ENCODE results near the gene SPTB.

SPTB gene

DNA sequence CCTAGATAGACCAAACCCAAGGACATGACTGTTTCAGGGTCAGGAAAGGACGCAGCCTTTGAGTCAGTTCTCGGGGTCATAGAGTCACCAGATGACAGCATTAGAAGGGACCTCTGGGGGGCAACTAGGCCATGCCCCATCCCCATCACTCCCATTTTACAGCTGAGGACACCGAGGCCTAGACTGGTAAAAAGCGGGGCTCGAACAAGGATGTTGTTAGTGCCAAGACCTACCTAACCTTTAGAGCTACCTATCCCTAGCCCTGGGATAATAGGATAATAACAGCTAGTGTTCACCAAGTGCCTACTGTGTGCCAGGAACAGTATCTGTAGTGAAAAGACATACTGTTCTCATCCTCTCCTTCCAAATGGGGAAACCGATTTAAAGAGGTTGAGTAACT lies 126.8 kb downstream of the SPTB start:
- DNase-seq (ENCODE audit: insufficient read length, low spot score) (no peak), FAIRE-seq (no peak)
- no peak for TF ChIP-seq POLR2A (IDR thresholded peaks at IDR 0.05; ENCODE audit: low read depth, low read length)

DNA sequence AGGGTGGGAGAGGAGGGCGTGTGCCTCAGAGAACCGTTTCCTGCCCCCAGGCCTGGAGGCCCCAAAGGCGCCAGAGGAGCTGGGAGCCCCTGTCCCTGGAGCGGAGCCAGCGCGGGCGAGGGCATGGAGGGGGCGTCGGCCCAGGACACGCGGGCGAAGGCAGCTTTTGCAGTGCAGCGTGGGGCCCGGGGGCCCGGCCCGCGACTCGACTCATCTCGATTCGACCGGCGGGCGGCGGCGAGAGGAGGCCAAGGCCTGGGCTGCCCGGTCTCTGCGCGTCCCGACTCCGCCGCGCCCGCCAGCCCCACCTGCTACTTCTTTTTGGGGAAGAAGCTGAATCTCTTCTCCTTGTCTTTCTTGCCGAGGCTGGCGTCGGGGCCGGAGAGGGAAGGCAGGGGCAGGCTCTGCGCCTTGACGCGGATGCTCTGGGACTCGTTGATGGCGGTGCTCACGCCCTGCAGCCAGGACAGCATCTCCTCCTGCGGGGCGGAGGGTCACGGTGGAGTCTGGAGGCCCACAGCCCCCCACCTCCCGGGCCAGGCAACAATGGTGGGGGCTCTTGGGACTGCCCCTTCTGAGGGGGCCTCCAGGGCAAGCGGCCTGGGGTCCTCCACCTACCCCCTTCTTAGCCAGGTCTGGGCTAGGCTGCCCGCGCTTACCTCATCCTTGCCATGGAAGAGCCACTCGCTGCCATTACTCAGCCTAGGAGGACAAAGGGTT lies 130.6 kb downstream of the SPTB start:
- no peak for TF ChIP-seq POLR2A (IDR thresholded peaks at IDR 0.05; ENCODE audit: low read depth, low read length)
- no peak for DNase-seq (ENCODE audit: insufficient read length, low spot score)
- FAIRE-seq: no peak

DNA sequence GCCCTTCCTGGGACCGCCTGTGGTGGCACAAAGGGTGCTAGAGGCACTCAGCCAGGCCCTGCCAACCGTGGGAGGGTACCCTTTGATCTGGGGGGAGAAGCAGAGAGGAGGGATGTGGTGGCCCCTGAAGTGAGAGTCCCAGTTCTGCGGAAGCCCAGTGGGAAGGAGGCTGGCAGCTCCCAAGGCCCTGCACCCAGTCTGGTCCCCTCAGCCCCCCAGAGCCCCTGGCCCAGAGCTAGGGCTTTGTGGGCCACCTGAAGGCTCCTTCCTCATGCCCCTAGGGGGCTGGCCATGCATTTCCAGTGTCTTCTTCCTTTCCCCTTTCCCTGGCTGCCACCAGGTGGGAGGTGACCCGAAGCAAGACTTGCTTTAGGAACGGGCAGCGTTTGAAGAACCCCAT lies 131.2 kb downstream of the SPTB start:
- TF ChIP-seq POLR2A (IDR thresholded peaks at IDR 0.05; ENCODE audit: low read depth, low read length): no peak
- no peak for FAIRE-seq
- no peak for DNase-seq (ENCODE audit: insufficient read length, low spot score)

DNA sequence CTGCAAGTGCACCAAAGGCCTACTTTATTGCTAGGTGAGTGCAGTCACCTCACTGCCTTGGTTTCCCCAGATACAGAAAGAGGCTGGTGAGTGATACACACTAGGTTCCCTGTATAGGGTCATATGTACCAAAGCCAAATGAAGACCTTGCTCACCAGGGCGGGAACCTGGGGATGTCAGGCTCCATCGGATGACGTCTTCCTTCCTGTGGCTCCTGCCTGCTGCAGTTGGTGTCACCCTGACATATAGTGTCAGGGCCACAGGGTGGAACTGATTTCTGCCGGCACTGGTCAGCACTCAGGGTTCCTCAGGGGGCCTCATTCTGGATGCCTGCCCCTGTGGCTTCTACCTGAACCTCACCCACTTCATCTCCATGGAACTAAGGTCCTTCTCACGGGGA lies 132.4 kb downstream of the SPTB start:
- FAIRE-seq (no peak), DNase-seq (ENCODE audit: insufficient read length, low spot score) (no peak)
- no peak for TF ChIP-seq POLR2A (IDR thresholded peaks at IDR 0.05; ENCODE audit: low read depth, low read length)

DNA sequence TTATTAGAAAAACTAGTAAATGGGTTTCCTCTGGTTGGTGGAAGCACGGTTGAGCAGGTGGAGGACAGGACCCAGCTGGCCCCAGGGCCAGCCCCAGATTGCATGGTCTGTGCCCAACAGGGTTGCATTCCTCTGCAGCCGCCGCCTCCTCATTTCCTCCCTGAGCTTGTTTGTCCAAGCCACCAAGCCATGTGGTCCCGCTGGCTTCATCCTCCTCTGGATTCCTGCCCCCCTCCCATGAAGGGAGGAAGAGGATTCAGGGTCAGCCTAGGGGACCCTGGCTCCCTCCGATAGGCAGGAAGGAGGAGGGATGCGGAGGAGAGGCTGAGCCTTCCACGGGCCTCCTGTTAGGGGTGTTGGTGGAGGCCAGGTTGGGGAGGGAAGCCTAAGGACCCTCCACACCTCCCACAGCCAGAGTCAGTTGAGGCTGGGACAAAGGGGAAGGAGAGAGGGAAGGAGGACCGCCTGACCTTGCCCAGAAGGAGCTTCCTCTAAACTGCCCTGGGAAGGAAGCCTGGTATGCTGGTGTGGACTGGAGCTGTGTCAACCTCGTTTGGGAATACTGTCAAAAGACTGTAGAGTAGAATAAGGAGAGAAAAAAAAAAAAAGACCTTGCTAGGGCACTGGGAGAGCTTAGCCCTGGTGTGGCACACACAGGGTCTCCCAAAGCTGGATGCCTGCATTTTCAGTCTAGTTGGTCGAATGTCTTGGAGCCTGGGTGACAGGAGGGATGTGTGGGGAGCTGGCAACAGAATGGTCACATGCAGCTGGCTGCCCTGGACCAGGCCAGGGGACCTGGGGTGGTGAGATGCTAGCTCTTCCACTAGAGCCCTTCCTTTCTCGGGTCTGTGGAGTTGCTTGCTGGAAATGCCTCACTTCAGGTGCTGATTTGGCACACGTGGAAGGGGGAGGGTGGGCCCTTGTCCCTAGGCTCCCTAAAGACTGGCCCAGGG lies 133.1 kb downstream of the SPTB start:
- no peak for DNase-seq (ENCODE audit: insufficient read length, low spot score)
- no peak for FAIRE-seq
- TF ChIP-seq POLR2A (IDR thresholded peaks at IDR 0.05; ENCODE audit: low read depth, low read length): no peak

- FAIRE-seq (no peak), DNase-seq (ENCODE audit: insufficient read length, low spot score) (no peak)
- no peak for TF ChIP-seq POLR2A (IDR thresholded peaks at IDR 0.05; ENCODE audit: low read depth, low read length)
Observed at GRCh38 chr14:64745511-64746091, 134.1 kb downstream of the SPTB start.

- FAIRE-seq (no peak), DNase-seq (ENCODE audit: insufficient read length, low spot score) (no peak)
- TF ChIP-seq POLR2A (IDR thresholded peaks at IDR 0.05; ENCODE audit: low read depth, low read length): no peak
Observed at GRCh38 chr14:64743061-64743460, 136.6 kb downstream of the SPTB start.

DNA sequence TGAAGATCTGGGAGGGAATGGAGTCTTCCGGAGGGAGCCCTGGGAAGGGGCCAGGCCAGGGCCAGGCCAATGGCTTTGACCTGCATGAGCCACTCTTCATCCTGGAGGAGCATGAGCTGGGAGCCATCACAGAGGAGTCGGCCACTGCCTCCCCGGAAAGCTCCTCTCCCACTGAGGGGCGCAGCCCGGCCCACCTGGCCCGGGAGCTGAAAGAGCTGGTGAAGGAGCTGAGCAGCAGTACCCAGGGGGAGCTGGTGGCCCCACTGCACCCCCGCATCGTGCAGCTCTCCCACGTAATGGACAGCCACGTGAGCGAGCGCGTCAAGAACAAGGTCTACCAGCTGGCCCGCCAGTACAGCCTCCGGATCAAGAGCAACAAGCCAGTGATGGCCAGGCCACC lies 137.7 kb downstream of the SPTB start:
- FAIRE-seq (no peak), DNase-seq (ENCODE audit: insufficient read length, low spot score) (no peak)
- no peak for TF ChIP-seq POLR2A (IDR thresholded peaks at IDR 0.05; ENCODE audit: low read depth, low read length)

DNA sequence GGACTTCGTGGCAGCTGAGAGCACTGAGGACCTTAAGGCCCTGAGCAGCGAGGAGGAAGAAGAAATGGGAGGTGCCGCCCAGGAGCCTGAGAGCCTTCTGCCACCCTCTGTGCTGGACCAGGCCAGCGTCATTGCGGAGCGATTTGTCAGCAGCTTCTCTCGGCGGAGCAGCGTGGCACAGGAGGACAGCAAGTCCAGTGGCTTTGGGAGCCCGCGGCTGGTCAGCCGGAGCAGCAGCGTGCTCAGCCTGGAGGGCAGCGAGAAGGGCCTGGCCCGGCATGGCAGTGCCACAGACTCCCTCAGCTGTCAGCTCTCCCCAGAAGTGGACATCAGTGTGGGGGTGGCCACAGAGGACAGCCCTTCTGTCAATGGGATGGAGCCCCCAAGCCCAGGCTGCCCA lies 138.5 kb downstream of the SPTB start:
- DNase-seq (ENCODE audit: insufficient read length, low spot score): no peak
- FAIRE-seq: no peak
- TF ChIP-seq POLR2A (IDR thresholded peaks at IDR 0.05; ENCODE audit: low read depth, low read length): no peak

- TF ChIP-seq POLR2A (IDR thresholded peaks at IDR 0.05; ENCODE audit: low read depth, low read length): no peak
- no peak for FAIRE-seq
Observed at GRCh38 chr14:64738281-64738804, 141.4 kb downstream of the SPTB start.

DNA sequence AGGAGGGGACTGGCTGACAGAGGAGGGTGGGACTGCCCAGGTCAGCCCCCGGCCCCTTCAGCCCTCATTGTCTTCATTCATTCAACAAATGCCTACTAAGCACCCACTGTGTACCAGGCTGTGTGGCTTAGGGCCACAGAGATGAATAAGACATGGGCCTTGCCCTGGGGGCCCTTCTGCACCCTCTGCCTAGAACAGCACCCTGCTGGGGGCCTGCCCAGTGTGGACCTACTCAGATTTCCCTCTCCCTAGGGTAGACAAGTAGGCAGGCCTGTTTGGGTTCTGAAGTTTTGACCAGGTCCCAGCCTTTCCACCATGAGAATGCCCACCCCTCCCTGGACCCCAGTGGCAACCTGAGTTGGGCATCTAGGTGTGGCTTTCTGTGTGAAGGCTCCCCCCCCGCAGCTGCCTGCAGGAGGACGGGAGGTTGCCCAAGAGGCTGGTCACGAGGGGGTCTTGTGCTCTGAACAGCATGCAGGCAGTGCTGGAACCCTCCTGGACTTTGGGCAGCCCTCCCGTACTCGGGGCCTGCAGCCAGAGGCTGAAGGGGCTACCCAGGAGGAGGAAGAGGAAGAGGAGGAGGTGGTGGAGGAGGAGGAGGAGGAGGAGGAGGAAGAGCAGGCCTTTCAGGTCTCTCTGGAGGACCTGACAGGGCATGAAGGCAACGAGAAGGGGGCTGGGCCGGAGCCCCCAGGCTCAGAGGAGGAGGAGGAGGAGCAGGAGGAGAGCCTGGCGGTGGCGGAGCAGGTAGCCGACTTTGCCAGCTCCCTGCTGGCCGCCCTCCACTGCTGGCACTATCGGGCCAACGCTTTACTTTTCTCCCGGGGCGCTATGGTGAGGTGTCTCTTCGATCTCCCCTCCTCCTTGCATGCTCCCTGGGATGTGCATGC lies 142.1 kb downstream of the SPTB start:
- DNase-seq (ENCODE audit: insufficient read length, low spot score): no peak
- no peak for FAIRE-seq
- TF ChIP-seq POLR2A (IDR thresholded peaks at IDR 0.05; ENCODE audit: low read depth, low read length): no peak

More at GRCh38 chr14:64738281-64738804, 141.4 kb downstream of the SPTB start:
- DNase-seq (ENCODE audit: insufficient read length, low spot score): no peak

GRCh38 chr14:64736271-64737169 lies 143.2 kb downstream of the SPTB start:
- no peak for FAIRE-seq

More at GRCh38 chr14:64736271-64737169, 143.2 kb downstream of the SPTB start:
- no peak for TF ChIP-seq POLR2A (IDR thresholded peaks at IDR 0.05; ENCODE audit: low read depth, low read length)
- DNase-seq (ENCODE audit: insufficient read length, low spot score): no peak
